CD4-positive, alpha-beta T cell treated with Interleukin-4 for 1 hour (primary cell): ENCODE results near the gene SERPINF2.
"Not testable (repeated sequence)": the region's sequence is repeated elsewhere in the genome, so short reads cannot be mapped to it uniquely, and the experiment has no call there.

Experiments
- DNase-seq, 2 donors: peaks; one replicate each; pipeline ENCODE4 v3.0.0-alpha.2; 2020 to 2022

Gene SERPINF2

DNA sequence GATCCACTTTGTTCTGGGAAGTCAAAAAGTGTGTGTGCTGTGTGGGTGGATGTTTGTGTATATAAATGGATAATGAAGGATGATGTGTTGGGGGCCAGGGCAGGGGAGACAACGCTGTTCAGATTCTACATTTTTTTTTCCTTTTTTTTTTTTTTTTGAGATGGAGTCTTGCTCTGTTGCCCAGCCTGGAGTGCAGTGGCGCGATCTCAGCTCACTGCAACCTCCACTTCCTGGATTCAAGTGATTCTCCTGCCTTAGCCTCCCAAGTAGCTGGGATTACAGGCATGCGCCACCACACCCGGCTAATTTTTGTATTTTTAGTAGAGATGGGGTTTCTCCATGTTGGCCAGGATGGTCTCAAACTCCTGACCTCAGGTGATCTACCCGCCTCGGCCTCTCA is 22.0 kb downstream of the SERPINF2 start:
- DNase-seq = not testable (repeated sequence)

DNA sequence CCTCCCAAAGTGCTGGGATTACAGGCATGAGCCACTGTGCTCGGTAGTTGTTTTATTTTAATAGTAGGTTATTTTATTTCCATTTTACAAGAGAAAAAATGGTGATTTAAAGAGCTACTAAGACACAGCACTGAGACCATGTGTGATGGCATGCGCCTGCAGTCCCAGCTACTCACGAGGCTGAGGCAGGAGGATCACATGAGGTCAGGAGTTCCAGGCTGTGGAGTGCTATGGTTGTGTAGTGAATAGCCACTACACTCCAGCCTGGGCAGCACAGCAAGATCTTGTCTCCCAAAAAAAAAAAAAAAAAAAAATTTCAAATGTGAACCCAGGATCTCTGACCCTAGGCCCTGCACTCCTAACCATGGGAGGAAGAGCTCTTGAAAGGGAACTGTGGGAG is 22.9 kb downstream of the SERPINF2 start:
- DNase-seq = no peak

DNA sequence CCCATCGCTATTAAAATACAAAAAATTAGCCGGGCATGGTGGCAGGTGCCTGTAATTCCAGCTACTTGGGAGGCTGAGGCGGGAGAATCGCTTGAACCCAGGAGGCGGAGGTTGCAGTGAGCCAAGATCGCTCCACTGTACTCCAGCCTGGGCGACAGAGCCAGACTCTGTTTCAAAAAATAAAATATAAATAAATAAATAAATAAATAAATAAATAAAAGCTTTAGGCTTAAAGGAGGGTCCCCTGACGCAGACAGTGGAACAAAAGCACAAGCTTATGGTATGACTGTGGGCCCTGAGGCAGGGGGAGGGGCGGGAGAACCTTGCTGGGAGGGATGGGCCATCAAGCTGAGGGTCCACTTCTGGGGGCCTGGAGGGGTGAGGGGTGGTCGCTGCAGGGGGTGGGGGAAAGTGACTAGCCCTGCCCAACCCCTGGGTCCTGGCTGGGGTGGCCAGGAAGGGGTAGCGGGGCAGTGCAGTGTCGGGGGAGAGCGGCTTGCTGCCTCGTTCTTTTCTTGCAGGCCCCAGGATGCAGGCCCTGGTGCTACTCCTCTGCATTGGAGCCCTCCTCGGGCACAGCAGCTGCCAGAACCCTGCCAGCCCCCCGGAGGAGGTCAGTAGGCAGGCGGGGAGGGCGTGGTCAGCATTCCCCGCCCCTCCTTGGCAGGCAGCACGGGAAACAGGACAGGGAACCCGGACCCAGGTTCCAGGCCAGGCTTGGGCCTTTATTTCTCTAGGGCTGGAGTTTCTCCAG is 23.9 kb downstream of the SERPINF2 start:
- DNase-seq = no peak

DNA sequence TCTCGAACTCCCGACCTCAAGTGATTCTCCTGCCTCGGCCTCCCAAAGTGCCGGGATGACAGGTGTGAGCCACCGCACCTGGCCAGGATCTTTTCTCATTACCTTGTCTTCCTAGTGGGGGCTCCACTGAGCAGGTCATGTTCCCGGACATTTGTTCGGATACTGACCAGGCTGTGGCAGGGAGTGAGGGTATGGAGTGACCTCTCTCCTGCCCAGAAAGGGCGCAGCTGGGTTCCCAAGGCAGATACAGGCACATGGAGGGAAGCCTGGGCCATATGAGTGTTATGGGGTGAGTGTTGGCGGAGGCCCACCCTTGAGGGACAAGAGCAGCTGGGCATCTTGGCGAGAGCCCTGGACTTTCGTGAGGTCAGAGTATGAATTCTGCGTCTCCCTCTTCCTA is 24.7 kb downstream of the SERPINF2 start:
- DNase-seq = no peak

DNA sequence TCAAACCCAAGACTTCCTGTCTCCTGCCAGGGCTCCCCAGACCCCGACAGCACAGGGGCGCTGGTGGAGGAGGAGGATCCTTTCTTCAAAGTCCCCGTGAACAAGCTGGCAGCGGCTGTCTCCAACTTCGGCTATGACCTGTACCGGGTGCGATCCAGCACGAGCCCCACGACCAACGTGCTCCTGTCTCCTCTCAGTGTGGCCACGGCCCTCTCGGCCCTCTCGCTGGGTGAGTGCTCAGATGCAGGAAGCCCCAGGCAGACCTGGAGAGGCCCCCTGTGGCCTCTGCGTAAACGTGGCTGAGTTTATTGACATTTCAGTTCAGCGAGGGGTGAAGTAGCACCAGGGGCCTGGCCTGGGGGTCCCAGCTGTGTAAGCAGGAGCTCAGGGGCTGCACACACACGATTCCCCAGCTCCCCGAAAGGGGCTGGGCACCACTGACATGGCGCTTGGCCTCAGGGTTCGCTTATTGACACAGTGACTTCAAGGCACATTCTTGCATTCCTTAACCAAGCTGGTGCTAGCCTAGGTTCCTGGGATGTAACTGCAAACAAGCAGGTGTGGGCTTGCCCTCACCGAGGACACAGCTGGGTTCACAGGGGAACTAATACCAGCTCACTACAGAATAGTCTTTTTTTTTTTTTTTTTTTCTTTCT is 27.3 kb downstream of the SERPINF2 start:
- DNase-seq = no peak

DNA sequence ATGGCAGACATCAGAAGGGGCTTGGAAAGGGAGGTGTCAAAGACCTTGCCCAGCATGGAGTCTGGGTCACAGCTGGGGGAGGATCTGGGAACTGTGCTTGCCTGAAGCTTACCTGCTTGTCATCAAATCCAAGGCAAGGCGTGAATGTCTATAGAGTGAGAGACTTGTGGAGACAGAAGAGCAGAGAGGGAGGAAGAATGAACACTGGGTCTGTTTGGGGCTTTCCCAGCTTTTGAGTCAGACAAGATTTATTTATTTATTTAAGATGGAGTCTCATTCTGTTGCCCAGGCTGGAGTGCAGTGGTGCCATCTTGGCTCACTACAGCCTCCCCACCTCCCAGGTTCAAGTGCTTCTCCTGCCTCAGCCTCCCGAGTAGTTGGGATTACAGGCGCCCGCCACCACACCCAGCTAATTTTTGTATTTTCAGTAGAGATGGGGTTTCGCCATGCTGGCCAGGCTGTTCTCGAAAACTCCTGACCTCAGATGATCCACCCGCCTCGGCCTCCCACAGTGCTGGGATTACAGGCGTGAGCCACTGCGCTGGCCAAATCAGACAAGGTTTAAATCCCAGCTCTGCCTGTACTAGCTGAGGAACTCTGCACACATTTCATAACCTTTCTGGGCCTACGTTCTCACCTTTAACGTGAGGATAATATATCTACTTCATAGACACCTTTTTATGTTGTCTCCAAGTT is 30.5 kb downstream of the SERPINF2 start:
- not testable (repeated sequence) for DNase-seq

DNA sequence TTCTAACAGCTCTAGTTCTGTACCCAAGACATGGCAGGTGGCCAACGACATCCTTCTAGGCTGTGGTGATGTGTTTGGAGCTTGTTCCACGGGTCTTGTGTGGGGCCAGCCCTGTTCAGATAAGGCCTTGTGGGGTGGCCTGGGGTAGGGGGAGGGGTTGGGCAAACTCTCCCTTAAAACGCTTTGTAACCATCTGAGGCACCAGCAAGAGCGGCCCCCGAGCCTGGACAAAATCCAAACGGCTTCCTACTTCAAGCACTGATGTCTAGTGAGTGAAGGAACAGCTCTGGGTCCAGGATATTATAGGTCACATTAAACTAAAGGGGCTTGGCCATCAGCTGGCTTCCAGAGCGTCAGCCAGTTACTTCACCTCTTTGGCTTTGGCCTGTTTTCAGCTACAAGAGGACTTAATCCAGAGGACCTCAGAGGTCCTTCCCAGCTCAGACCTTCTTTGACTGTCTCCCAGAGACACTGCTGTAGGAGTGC is 31.1 kb downstream of the SERPINF2 start:
- DNase-seq = no peak

DNA sequence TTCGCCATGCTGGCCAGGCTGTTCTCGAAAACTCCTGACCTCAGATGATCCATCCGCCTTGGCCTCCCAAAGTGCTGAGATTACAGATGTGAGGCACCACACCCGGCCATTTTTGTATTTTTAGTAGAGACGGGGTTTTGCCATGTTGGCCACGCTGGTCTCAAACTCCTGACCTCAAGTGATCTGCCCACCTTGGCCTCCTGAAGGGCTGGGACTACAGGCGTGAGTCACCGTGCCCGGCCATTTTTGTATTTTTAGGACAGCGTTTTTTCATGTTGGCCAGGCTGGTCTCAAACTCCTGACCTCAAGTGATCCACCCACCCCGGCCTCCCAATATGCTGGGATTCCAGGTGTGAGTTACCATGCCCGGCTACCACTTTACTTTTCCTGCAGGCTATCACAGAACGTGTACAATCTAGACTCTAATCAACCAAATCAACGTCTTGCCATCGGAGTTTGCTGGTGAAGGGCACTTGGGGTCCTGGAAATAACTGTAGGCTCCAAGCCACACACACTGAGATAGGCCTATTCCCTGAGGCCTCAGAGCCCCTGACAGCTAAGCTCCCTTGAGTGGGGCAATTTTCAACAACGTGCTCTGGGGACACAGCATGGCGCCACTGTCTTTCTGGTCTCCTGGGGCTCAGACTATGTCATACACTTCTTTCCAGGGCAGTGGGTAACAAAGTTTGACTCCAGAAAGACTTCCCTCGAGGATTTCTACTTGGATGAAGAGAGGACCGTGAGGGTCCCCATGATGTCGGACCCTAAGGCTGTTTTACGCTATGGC is 31.9 kb downstream of the SERPINF2 start:
- DNase-seq = no peak

DNA sequence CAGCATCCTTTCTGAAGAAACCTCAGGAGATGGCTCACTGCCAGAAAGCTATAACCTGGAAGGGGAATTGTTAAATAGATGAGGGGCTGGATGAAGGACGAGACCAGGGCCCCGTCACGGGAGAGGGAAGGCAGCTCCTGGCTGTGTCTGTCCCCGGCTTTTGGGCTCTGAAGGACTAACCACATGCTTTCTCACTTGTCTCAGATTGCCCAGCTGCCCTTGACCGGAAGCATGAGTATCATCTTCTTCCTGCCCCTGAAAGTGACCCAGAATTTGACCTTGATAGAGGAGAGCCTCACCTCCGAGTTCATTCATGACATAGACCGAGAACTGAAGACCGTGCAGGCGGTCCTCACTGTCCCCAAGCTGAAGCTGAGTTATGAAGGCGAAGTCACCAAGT is 33.7 kb downstream of the SERPINF2 start:
- DNase-seq = no peak

DNA sequence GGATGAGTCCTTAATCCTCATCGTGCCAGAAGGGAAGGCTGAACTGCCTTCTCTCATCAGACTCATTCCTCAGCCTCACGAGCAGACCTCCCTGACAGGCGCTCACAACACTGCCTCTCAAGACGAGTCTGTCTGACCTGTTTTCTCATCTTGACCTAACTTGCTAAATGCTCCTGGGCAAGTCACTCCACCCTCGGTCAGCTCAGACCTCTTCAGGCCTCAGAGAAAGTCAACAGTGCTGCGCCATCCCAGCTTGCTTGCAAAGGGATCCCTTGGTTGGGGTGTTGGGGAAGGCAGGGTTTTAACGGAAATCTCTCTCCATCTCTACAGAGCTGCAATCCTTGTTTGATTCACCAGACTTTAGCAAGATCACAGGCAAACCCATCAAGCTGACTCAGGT is 34.2 kb downstream of the SERPINF2 start:
- DNase-seq = no peak

DNA sequence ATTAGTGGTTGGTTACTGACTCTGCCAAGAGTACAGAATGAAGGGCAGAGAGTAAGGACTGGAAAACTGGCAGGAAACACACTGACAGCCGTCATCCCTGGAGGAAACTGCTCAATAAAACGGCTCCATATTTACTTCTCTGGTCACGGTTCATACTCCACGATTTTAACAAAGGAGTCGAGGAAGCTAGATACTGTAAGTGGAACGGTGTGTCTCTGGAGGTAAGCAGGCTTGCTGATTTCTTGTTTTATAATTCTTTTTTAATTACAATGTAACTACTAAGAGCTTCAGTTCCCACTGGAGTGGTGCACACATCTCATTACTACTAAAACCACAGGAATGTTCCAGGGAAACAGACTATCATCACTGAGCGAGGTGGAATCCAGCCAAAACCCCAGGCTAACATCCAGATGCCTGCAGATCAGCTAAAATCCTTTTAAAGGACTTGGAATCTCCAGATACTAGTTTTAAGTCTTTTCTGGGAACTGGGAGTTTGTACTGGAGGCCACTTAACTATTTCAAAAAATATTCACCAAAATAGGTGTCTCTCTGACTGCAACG is 37.0 kb downstream of the SERPINF2 start:
- no peak for DNase-seq

DNA sequence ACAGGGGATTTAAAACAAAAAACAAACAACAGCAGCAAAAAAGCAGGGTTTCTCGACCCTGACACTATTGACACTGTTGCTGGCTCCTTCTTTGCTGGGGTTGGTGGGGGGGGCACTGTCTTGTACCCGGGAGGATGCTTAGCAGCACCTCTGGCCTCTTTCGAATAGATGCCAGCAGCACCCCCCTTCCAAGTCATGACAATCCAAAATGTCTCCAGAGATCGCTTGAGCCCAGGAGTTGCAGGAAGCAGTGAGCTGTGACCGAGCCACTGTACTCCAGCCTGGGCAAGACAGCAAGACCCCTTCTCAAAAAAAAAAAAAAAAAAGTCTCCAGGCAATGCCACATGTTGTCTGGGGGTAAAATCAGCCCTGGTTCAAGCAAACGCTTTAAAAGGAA is 39.5 kb downstream of the SERPINF2 start:
- DNase-seq = no peak

DNA sequence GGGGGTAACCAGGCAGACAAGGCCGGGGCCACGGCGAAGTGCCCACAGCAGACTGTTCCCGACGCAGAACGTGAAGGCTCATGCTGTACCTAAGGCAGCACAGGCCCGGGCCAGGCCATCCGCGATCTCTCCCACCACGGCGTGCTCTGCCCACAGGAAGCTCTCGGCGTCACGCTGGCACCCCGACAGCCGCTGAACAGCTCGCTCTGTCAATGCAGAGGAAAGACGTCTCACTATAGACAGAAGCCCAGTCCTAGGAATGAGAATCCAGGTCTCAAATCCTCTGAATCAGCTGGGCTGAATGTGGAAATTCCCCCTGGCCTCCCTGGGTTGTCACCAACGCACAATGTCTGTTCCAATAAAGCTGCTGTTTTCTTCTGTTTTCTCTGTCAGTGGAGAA is 40.6 kb downstream of the SERPINF2 start:
- DNase-seq = no peak

DNA sequence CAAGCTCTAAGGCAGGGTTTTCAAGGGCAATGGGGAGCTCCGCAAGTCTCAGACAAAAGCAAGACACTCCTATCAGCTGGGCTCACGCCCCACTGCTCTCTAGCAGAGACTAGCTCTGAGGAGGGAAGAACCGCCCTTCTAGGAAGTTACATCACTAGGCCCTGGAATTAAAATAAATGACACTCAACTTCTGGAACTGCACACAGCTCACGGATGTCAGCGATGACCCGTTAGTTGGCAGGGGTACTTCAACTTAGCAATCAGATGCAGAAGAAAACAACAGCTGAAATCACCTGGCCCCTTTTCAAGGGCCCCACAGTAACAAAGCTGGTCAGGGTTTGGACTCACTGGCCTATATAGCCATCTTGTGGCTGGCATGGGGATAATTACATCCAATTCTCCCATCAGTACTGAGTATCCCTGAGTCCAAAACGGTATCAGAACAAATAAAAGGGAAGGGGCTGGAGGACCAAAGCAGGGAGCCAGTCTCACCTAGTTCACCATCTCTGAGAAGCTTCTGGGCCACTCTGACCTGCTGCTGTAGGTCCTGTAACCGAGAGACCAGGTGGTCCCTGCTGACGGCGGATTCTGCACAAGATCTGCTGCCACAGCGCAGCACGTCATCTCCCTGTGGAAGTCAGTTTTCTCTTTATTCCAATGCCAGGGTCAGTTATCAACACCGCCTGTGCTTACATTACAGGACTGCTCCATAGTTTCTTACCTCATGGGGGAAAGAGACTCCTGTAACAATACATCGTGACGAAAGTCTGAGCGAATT is 41.4 kb downstream of the SERPINF2 start:
- DNase-seq = peak; percentile 27 to 67

DNA sequence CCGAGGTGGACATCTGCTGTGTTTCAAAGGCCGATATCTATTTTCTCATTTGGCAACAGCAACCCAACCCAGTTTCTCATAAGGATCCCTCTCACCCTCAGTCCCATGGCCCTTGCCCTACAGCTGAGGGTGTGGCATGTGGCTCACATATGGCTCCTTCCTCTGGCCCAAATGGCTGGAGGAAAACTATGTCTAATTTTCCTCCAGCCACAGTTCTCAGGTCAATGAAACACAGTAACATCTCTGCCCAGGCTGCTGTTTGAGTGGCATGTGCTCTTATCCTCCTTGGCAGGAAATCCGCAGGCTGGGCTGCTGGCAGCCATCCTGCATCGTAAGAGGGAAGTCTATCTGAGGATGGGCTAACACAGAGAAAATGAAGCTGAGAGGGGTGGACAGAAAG is 43.3 kb downstream of the SERPINF2 start:
- DNase-seq = no peak

DNA sequence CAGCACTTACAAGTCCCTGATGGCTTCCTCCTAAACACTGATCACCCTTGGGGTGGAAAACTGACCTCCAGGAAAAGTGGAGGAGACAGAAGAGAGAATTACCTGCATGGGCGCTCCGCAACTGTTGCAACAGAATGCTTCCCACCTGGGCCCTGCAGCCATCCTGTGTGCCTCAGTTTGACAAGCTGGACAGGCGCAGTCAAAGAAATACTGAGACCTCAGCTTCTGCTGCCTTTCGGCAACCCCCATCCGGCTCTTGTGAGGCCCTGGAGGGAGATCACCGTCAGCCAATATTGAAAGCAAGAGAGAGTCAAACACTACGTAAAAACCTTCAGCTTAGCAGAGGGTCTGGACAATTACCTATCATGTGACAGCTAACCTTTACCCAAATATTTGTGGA is 44.0 kb downstream of the SERPINF2 start:
- DNase-seq = no peak

DNA sequence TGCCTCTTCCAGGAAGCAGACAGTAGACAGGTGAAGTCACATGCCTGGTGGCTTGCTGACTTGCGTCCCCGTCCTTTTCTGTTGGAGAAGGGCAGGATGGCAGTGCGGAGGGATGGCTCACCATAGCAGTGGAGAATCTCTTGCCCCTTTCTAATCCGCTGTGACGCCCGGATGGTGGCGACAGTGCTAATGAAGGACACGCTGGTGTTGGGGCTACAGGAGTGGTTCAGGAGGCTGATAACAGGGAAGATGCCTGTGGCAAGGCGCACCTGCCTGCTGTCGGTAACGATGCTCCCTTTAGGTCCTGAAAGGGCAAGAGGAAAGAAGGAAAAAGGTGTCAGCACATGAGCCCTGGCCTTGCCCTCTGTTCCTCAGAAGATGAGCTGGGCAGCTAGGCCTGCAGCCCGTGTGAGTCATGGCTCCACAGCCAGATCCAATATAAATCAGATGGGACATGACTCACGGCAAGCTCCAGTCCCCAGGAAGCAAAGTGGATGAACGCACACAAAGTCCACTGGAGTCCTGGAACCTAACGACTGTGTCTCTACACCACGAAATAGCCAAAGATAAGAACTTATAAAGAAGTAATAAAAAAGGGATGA is 44.7 kb downstream of the SERPINF2 start:
- no peak for DNase-seq

DNA sequence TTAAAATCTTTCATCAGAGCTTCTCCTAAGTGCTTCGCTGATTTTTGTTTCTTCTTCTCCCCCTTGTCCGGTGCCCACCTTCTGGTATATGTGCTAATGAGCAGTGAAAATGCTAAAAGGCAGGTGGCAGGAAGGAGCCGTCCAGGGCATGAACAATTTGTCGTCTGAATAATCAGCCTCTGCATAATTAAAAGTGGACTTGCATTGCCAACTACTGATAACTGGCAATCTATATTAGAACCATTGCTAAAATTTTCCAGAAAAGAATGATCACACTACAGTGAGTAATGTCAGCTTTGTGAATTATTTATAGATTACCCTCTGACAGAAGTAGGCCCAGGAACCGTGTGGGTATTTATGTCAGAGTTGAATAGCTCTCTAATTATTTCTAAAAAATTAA is 47.3 kb downstream of the SERPINF2 start:
- no peak for DNase-seq

DNA sequence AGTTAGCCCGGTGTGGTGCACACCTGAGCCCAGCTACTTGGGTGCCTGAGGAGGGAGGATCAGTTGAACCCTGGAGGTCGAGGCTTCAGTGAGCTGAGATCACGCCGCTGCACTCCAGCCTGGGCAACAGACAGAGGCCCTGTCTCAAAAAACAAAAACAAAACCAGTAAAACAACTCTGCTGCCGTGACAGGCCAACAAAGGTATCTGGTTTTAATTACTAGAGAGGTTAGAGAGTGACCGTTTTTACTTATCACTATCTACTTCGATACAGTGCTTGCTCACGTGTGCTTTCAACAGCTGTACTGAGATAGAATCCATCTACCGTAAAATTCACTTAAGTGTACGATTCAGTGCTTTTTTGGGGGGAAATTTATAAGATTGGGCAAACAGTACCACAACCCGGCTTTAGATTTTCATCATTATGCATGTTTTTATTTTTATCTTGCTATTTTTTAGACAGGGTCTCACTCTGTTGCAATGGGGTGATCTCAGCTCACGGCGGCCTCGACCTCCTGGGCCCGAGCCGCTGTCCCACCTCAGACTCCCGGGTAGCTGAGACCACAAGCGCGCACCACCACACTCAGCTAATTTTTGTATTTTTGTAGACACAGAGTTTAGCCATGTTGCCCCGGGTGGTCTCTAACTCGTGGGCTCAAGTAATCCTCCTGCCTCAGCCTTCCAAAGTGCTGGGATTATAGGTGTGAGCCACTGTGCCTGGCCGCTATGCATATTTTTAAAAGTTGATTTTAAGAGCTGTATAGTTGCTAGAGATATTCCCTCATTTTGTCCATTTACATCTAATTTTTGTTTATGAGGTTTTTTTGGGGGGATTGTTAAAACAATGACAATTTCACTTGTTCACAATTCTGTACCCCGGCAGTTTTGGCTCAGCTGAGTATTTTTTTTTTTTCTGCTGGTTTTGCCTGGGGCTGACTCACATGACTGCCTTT is 50.1 kb downstream of the SERPINF2 start:
- no peak for DNase-seq

DNA sequence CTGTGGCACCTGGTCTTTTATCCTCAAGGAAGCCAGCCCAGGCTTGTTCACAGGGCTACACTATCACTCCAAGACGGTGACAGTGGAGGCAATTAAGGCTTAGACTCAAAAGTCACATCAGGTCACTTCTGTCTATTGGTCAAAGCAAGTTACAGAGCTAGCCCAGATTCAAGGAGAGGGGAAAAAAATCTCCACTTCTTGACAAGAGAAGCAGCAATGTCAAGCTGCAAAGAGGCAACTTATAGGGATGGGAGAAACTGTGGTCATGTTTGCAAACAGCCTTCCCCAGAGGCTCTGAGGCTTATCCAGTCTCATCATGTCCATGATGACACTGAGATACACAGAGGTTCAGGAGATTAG is 50.8 kb downstream of the SERPINF2 start:
- no peak for DNase-seq
